CD4-positive, alpha-beta T cell treated with Interleukin-6 at 100 ng/mL for 8 hours (primary cell): ENCODE measurements around the gene SYT2.

Experiments
- DNase-seq: peaks from one replicate; pipeline ENCODE4 v3.0.0-alpha.2; 2020; ENCODE audit warnings: mixed read lengths, low spot score

Gene SYT2

DNA sequence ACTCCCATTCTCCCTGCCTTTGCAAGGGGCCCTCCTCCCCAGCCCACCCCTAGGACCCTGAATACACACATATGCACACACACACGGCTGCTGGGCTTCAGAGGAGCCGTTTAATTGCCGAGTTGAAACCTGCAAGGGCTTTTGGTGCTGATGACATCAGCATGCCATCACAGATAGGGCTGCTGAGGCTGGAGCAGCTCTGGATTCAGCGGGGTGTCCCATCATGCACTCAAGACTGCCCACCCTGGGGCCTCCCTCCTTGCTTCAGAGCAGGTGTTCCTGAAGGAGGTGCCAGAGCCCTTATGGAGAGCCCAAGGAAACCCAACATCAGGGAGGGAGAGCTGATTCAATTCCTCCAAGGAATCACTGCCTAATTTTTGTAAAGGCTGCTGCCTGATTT is 5.7 kb downstream of the SYT2 start:
- no peak for DNase-seq

DNA sequence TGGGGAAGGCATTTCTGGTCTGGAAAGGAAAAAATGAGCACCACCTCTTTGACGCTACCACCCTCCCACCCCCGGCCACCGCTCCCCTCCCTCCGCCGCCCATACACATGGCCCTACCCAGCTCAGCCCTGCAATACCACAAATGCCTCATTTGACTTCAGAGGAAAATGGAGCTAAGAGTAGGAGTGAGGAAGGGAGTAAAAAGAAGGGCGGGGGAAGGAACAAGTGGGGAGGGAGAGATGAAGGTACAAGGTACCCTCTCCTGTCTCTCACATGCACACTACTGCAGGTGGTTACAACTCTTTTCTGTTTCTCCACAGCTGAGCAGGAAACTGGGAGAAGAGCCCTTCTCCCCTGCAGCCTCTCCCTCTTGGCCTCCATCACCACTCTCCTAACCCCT is 7.1 kb downstream of the SYT2 start:
- no peak for DNase-seq

DNA sequence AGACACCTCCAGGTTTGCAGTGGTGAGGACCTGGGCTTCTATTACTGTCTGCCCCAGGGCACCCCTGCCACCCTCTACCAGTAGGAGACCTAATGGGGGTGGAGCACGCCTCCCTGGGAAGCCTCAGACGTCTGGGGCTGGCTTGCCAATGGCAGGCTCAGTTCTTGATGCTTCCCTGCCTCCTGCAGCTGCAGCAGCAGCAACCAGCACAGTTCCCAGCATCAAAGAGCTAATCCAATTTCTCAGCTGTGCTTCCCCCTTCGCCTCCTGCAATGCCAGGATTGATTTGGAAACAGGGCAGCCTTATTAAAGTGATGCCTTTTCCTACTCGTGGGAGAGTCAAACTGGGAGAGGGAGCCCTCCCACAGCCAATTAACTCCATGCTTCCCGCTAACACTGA is 8.2 kb downstream of the SYT2 start:
- DNase-seq = no peak

DNA sequence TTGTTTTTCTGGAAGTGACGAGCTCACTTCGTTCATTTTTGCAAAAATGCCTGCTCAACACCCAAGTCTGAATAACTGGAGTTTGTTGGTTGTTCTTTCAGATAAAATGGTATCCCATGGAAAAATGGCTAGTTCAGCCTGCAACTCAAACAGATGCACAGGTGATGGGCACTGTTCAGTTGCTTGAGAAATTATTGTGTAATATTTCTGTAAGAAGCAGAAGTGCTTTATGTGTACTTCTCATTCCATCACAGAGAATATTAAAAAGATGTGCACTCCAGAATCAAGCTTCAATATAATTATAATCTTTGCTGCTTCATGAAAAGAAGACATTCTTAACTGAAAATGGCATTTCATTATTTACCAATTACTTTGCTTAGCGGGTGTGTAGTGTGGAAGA is 9.1 kb downstream of the SYT2 start:
- DNase-seq = no peak

DNA sequence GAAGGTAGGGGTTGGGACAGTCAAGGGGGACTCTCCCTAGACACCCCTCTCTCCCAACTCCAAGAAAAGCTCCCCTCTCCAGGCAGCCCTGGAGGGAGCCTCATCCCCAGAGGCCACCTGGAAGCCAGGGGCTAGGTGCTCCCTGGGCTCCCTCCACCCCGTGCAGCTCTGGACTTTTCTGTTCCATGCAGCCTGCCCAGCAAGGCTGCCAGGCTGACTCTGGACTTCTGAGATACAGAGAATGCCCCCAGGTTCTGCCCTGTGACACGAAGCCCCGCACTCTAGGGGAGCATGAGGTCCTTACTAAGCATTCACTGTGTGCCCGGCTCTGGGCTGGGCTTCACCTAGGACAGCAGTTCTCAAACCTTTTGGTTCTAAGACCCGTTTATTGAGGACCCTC is 10.2 kb downstream of the SYT2 start:
- no peak for DNase-seq

DNA sequence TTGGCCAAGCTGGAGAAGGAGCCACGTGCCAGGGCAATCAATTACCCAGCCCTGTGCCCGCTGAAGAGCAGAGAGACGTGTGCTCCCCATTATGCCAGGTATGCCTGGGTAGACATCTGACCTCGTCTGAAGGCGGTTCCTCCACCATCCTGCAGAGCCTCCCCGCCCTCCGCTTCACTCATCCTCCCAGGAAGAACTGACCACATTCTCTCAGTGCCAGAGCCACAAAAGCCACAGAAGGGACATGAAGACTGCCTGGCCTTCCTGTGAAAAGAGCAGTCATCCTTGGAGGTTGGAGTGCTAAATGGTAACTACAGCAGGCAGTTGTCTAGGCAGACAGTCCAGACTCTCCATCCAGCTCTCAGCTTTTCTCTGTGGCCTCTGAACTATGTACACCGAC is 12.0 kb downstream of the SYT2 start:
- no peak for DNase-seq

DNA sequence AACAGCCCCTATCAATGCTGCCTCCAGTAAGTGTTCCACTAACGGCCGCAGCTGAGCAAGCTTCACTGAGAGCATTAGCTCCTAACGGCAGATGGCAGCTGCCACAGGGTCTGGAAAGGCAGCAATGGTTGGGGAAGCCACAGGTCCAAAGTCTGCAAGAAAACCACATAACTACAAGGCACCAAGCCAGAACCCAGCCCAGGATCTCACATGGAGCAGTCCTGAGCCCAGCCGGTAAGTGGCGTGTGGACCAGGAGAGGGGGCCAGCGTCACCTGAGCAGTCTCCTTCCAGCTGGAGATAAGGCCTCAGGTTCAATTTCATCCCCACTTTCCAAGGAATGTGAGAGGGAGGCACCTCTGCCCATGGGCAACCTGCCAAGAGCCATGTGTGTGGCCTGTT is 13.2 kb downstream of the SYT2 start:
- no peak for DNase-seq

DNA sequence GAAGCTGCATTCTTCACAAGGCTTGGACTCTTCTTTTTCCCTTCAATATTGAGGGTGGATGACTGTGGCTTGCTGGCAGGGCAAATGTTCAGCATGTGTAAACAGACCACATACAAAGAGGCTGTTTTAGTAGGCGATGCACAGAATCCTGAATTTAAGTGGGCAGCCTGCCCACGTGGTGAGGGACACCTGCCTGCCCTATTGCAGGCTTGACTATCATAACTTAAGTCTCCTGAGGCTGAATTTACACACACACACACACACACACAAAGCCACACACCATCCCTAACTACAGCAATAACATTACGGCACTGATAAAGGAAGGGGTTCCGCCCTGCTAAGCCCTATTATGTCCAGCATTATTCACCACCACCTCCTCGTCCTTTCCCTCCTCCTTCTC is 15.9 kb downstream of the SYT2 start:
- no peak for DNase-seq

DNA sequence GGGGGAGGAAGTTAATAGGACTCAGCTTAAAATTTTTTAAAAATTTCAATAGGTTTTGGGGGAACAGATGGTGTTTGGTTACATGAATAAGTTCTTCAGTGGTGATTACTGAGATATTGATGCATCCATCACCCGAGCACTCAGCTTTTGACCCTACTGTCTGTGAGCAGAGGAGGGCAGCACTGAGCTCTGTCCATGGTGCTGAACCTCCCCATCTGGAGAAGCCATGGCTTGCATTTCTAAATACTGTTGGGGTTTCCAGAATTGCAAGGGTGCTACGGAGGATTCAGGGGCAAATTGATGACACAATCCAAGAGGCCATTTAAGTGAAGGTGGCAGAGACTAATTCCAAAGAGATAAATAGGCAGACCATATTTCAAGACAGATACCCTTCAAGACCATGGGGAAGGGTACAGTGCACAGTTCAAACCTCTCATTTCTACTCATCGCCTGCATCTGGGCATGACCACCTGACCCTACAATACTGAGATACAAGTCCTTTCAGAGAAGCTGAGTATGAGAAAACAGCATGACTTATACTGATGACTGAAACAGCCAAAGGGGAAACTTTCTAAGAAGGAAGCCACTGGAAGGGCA is 17.2 kb downstream of the SYT2 start:
- DNase-seq = peak; percentile 31

DNA sequence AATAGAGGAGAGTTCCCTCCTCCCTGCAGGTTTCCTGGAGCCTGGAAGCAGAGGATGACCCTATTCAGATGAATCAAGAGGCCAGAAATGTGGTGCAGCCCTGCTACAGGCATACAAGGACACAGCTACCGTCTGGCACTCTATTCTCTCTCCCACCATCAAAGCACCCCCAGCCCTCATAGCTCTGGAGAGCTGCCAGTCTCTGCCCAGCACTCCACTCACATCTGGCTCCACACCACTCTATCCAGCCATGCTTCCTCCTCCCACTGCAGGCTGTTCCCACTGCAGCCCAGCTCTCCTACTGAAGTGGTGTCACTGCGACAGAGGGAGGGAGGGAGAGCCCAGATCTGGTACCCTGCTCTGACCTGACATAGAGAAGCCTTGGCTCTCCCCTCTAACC is 18.4 kb downstream of the SYT2 start:
- DNase-seq = no peak

DNA sequence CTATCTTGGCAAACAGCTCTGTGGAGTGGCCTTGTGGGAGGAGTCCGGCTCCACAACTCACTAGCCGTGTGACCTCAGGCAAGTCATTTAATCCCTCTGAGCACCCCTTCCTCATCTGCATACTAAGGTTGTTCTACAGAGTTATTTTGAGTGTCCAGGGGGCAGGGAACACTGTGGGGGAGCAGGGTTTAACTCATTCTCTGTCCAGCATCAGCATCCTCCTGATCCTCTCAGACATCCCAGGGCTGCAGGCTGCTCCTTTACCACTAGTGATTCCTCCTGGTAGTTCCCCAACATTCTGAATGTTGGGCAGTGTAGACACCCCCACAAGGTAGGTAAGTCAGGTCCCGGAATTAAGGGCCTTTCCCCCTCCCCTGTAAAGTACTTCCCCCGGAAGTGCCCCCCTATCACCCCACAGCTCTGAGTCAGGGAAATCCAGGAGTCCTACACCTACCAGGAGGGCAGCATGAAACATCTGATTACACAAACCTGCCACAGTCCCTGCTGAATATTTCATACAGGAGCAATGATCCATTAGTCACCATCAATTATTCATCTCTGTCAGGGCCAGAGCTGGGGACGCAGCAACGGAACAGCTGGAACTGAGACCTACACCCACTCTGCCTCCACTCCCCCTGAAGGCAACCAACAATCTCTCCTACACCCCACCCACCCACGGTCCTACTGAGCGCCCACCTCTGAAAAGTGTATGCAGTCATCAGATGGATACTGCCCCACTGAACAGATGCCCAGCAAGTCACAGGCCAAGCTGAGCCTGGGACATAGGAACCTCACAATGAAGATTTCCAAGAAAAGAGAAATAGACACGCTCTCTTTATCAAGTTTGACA is 20.5 kb downstream of the SYT2 start:
- no peak for DNase-seq

DNA sequence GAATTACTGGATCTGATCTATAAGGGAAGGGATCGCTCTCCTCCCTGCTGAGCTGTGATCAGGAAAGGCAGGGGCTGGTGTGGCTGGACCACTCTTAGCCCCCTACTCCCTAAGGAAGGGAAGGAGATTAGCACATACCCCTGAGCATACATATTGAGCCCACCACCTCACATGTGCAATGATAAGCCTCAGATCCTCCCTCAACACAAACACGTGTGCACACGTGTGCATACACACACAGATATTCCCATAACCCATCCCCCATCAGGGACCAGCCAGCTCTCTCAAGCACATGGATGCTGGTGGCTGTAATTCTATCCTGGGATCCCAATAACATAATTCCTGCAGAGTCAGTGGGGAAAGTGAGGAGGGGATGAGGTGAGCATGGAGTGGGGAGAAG is 21.2 kb downstream of the SYT2 start:
- DNase-seq = no peak

DNA sequence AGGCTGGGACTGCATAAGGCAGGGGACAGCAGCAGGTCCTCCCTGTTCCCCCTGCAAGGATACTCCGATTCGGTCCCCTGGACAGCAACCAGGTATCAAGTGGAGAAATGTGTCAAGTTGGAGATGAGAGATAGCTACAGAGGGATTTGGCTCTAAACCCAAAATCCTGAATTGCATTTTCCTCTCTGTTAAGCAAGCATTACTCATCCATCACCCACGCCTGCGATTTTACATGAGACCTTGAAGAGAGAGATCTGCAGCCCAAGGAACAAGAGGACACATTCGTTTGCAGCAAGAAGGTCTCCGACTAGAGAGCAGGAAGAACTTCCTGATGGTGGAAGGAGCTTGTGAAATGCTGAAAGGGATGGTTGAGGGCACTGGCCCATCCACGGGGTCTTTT is 21.9 kb downstream of the SYT2 start:
- DNase-seq = no peak

DNA sequence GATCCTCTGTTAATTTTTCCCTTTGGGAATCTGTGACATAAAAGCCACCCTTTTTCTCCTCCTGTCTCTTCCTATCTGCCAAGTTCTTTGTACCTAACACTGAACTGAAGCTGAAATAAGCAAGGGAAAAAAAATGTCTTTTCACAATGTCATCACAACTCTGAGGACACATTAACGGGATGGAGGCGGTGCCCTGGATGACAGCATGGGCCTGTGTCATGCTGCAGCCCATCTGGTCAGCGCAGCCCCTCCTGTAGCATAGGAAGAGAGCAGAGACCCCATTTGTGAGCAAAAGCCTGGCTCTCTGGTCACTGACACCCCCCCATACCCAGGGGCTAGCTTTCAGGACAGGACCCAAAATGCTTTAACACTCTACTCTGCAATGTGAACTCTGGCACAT is 22.5 kb downstream of the SYT2 start:
- DNase-seq = no peak

DNA sequence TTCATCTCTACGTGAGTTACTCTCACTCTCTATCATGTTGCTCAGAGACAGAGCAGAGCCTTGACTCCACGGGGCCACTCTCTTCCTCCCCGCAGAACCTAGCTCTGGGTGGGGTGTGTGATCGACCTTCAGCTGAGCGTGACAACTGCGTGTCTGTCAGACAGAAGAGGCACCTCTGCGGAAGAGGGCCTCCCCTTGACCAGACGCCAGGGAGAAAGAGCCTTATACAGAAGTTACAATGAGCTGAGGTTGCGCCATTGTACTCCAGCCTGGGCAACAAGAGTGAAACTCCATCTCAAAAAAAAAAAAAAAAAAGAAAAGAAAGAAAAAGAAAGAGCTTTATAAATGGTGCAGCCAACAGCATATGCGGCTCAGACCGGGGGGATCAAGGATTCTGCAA is 22.9 kb downstream of the SYT2 start:
- no peak for DNase-seq

DNA sequence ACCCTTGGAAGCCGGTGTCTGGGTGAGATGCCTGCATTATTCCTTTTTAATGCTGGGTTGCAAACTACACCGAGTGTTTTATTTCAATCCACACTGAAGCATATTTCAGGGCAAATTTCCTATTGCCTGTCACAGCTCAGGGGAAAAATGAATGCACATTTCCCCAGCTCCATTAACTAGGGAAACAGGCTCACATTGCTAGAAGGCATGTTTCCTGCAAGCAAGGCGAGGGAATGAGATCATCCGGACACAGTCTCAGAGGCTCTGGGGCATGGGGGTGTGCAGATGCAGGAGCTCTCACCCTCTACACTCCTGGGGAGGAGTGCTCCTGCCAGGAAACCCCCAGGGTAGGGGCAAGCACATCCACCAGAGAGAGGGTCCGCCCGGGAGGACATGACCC is 24.6 kb downstream of the SYT2 start:
- no peak for DNase-seq

DNA sequence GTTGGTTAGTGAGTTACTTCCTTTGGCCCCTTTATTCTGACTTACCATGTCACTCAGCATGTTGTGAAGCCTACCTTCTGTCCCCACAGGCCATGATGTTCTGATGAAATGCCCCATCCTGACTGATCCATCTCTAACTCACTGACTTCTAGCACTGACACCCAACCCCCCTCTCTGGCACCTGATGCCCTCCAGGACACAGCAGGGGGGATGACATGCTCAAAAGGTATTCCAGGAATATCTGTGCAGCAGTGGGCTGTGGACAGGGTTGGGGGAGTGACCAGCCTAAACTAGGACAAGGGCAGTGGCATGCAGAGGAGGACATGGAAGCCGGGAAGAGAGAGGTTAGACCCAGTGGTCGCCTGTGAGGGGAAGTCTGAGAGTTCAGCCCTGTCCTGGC is 25.5 kb downstream of the SYT2 start:
- no peak for DNase-seq

DNA sequence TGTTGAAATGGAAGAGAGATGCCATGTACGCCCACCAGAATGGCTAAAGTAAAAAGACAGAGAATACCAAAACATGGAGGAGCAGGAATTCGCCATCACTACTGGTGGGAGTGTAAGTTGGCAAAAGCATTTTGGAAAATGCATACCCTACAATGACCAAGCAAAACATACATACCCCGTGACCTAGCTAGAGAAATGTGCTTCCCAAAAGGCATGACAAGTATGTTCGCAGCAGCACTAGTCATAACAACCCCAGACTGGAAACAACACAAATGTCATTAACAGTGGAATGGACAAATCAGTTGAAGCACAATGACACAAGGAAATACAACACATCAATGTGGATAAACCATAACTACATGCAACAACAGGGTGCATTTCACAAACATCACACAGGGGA is 27.2 kb downstream of the SYT2 start:
- no peak for DNase-seq

DNA sequence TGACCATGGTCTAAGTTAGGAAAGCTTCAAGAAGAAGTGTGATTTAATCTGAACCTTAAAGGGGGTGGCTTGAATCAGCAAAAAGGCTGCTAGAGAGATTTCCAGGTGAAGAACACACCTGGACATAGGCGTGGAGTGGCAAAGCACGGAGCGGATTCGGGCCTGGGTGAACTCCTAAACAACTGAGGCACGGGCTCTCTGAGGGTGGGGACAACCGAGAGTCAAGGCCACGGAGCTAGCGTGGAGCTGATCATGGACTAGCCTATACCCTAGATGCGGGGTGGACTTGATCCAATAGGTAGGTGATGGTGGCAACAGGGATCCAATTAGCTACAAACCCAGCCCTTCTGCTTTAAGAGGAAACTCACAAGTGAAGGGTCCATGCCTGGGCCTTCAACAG is 27.8 kb downstream of the SYT2 start:
- DNase-seq = no peak

DNA sequence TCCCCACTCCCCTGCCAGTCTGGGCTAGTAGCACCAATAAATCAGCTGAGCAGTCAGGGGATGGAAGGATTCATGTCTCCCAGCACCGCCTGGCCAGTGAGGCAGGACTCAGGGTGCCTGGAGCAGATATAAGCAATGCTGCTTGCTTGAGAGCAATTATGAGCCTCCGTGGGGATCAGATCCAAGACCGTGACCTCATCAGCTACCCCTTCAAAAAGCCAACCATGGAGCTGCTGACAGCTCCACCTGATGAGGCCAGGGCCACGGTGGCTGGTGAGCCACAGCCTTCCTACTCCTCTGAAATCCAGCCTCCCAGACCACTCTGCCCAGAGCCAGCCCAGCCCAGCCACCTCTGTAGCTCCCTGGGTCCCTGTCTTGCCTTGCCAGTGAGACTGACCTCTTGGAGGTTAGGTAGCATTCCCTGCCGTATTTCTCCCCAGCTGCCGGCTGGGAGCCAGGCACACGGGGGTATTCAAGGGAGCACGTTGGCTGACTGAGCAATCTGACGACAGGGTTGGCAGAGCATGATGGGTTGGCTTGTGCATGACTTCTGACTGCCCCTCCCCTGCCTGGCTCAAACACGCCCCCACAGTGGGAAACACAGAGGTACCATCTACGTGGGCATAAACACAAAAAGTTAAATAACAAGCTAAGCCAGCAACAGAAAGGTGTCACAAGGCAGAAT is 28.4 kb downstream of the SYT2 start:
- DNase-seq = no peak

DNA sequence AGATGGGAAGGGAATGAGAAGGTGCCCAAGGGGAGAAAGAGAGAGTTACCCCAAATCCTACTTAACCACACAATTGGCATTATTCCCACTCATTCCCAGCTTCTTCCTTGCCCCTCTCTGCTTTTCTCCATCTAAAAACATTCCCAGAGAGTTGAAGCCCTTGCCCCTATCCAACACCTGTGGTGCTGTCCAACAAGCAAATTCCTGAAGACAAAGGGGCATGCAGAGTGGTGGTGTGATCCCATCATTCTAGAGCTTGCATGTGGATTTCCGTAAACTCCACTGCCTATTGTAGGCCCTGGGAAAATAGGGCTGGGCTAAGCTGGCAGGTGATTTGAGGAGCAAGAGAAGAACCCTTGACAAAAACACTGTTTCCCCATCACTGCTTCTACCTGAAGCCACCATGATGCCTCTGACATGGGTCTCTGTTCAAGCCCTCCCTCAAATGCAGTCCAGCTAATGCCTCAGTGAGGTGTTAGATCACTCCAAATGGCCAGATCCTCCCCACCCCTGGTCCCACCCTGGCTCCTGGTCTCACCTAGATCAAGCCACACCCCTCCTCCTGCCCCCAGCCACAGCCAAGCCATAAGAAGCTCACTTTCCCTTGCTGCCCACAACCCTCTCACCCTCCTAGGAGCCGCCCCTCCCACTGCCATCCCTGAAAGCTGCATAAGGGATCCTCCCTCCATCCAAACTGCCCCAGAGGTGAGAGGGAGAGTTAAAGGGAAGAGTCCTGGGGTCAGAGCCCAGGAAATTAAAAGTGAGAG is 29.5 kb downstream of the SYT2 start:
- no peak for DNase-seq

DNA sequence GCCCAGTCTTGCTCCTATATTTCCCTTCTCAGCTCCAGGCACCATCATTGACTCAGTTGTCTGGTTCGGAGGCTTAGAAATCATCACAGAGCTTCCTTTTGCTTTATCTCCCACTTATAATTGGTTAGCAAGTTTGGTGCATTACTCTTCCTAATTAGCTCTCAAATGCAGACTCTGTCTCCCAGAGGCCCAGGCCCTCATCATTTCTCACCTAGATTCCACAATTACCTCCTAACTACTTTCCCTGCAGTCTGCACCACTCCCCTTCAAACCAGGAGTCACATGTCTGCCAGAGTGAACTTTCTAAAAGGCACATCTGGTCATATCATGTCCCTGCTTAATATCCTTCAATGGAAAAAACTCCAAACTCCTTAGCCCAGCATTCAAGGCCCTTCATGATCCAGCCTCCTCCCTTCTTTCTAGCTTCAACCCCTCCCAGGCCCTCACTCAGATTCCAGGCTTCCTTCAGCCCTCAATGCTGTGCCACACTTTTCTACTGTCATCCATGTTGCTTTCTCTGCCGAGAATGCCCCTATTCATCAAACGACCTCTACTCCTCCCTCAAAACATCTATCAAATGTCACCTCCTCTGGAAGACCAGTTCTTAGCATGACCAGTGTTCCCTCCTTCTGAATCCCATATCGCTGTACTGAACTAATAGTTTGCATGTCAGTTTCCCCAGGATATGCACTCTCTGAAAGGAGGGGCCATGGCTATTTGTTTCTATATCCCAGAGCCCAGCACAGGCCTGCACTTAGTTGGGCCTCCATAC is 30.7 kb downstream of the SYT2 start:
- DNase-seq = no peak
